ENCODE results near the gene KNSTRN. TPM values are rescaled to one million over a fixed set of nuclear protein-coding genes. Genes with fewer than 3 reads are reported as not detected.

The KNSTRN gene
- total and polyA plus RNA-seq, 8 donors: 4.0 to 16.3 (median 12.5) TPM

- H3K4me1 ChIP-seq: peaks cover 55 to 80% (median 71%) of the 10 kb centered on the region in 4 donors
- peaks cover 0 to 27% (median 0%) of the 10 kb centered on the region in 3 donors for H3K27me3 ChIP-seq
- H3K27ac ChIP-seq: peak overlapping the region; percentile 30 to 90 (median 77)
- H3K36me3 ChIP-seq: no peaks in the 10 kb centered on the region
- H3K9me3 ChIP-seq: no peaks in the 10 kb centered on the region
- H3K4me3 ChIP-seq: peak overlapping the region; percentile 81 to 96 (median 92)
- TF ChIP-seq POLR2A (IDR thresholded peaks at IDR 0.05) (no peak), CTCF (IDR thresholded peaks at IDR 0.05) (no peak), EP300 (IDR thresholded peaks at IDR 0.05) (no peak), POLR2AphosphoS5 (IDR thresholded peaks at IDR 0.05) (no peak)
- intact Hi-C loops (cut with DNase I; ENCODE audit: low total_unique reads): no loop called here
- DNase-seq: peak in 1 of 2 donors; percentile 78
- WGBS, 5 donors: 0 to 3% (median 1%) methylated on average over 15 to 119 of the region's 119 CpGs
Observed at GRCh38 chr15:40441565-40442531, 59.3 kb downstream of the KNSTRN start.

- peaks cover 0 to 13% (median 0%) of the 10 kb centered on the region in 3 donors for H3K27me3 ChIP-seq
- no peak for DNase-seq
- whole genome bisulfite sequencing, 5 donors: 60 to 79% (median 65%) methylated on average over 4 of the region's 4 CpGs
- H3K36me3 ChIP-seq: no peaks in the 10 kb centered on the region
- no peak for TF ChIP-seq EP300 (IDR thresholded peaks at IDR 0.05)
- TF ChIP-seq POLR2A (IDR thresholded peaks at IDR 0.05): no peak
- no peak for TF ChIP-seq CTCF (IDR thresholded peaks at IDR 0.05)
- TF ChIP-seq POLR2AphosphoS5 (IDR thresholded peaks at IDR 0.05): no peak
- peaks cover 54 to 70% (median 62%) of the 10 kb centered on the region in 4 donors for H3K4me1 ChIP-seq
- no peaks in the 10 kb centered on the region for H3K9me3 ChIP-seq
- intact Hi-C loops (cut with DNase I; ENCODE audit: low total_unique reads): no loop called here
- no peak overlapping the region for H3K27ac ChIP-seq
- H3K4me3 ChIP-seq: no peak overlapping the region
Observed at GRCh38 chr15:40443255-40443654, 60.7 kb downstream of the KNSTRN start.

GRCh38 chr15:40443846-40444245, 61.3 kb downstream of the KNSTRN start:
- no peak for DNase-seq
- Histone ChIP-seq H3K36me3 (no peaks in the 10 kb centered on the region), H3K4me3 (no peak overlapping the region), H3K27ac (no peak overlapping the region), H3K27me3 (peaks cover 0 to 7% (median 0%) of the 10 kb centered on the region in 3 donors), H3K4me1 (peaks cover 52 to 66% (median 58%) of the 10 kb centered on the region in 4 donors), H3K9me3 (no peaks in the 10 kb centered on the region)
- WGBS, 5 donors: 77 to 89% (median 80%) methylated on average over 3 of the region's 3 CpGs
- intact Hi-C loops (cut with DNase I; ENCODE audit: low total_unique reads): no loop called here
- TF ChIP-seq CTCF (IDR thresholded peaks at IDR 0.05) (no peak), POLR2AphosphoS5 (IDR thresholded peaks at IDR 0.05) (no peak), EP300 (IDR thresholded peaks at IDR 0.05) (no peak), POLR2A (IDR thresholded peaks at IDR 0.05) (no peak)

Other genes starting within 250 kb of the KNSTRN start
- 10 to 100 TPM in 1 of 5 donors, 1 to 10 TPM in 4; 1.8 to 25.0 (median 4.6) TPM for gene BUB1B, start 221.7 kb upstream of the KNSTRN start, total RNA-seq
- gene BUB1B, start 221.7 kb upstream of the KNSTRN start, polyA plus RNA-seq: 1 to 10 TPM; 1.6 to 5.6 (median 2.6) TPM
- gene PAK6, start 143.7 kb upstream of the KNSTRN start, total RNA-seq: 10 to 100 TPM in 3 of 5 donors, 1 to 10 TPM in 1, under 1 TPM in 1; under 0.01 to 91.9 (median 16.3) TPM
- 1 to 10 TPM; 1.8 to 7.7 (median 4.7) TPM for gene PAK6, start 143.7 kb upstream of the KNSTRN start, polyA plus RNA-seq
- under 1 TPM in 1 of 5 donors, not detected in 4; 0.37 TPM for gene ANKRD63, start 99.7 kb upstream of the KNSTRN start, total RNA-seq
- not detected for gene ANKRD63, start 99.7 kb upstream of the KNSTRN start, polyA plus RNA-seq
- gene PLCB2, start 74.8 kb upstream of the KNSTRN start, total RNA-seq: 10 to 100 TPM in 3 of 5 donors, 1 to 10 TPM in 2; 3.5 to 12.5 (median 11.7) TPM
- gene PLCB2, start 74.8 kb upstream of the KNSTRN start, polyA plus RNA-seq: 1 to 10 TPM; 5.3 to 5.6 (median 5.4) TPM
- 10 to 100 TPM; 16.4 to 65.2 (median 21.6) TPM for gene INAFM2, start 59.0 kb upstream of the KNSTRN start, total RNA-seq
- 10 to 100 TPM in 1 of 3 donors, 1 to 10 TPM in 2; 3.4 to 20.5 (median 8.8) TPM for gene INAFM2, start 59.0 kb upstream of the KNSTRN start, polyA plus RNA-seq
- gene CCDC9B, start 41.8 kb upstream of the KNSTRN start, total RNA-seq: 10 to 100 TPM in 4 of 5 donors, under 1 TPM in 1; 0.58 to 39.3 (median 21.1) TPM
- gene CCDC9B, start 41.8 kb upstream of the KNSTRN start, polyA plus RNA-seq: 1 to 10 TPM; 2.9 to 9.7 (median 8.2) TPM
- 1,000 to 10,000 TPM in 1 of 5 donors, 10 to 100 TPM in 2, 1 to 10 TPM in 1, not detected in 1; 4.7 to 1,748 (median 37.2) TPM for gene PHGR1, start 31.7 kb upstream of the KNSTRN start, total RNA-seq
- gene PHGR1, start 31.7 kb upstream of the KNSTRN start, polyA plus RNA-seq: 1,000 to 10,000 TPM in 1 of 3 donors, 100 to 1,000 TPM in 2; 132 to 2,907 (median 156) TPM
- gene DISP2, start 24.5 kb upstream of the KNSTRN start, total RNA-seq: 10 to 100 TPM in 1 of 5 donors, under 1 TPM in 3, not detected in 1; 0.29 to 10.1 (median 0.48) TPM
- 1 to 10 TPM in 1 of 3 donors, under 1 TPM in 2; 0.15 to 1.7 (median 0.93) TPM for gene DISP2, start 24.5 kb upstream of the KNSTRN start, polyA plus RNA-seq
- 10 to 100 TPM; 40.9 to 78.1 (median 50.0) TPM for gene IVD, start 23.1 kb downstream of the KNSTRN start, total RNA-seq
- gene IVD, start 23.1 kb downstream of the KNSTRN start, polyA plus RNA-seq: 10 to 100 TPM; 26.7 to 45.1 (median 34.8) TPM
- 10 to 100 TPM in 4 of 5 donors, 1 to 10 TPM in 1; 5.3 to 35.9 (median 16.7) TPM for gene BAHD1, start 58.2 kb downstream of the KNSTRN start, total RNA-seq
- 1 to 10 TPM; 7.3 to 8.7 (median 7.5) TPM for gene BAHD1, start 58.2 kb downstream of the KNSTRN start, polyA plus RNA-seq
- 10 to 100 TPM in 2 of 5 donors, 1 to 10 TPM in 3; 2.5 to 14.6 (median 5.4) TPM for gene CHST14, start 88.3 kb downstream of the KNSTRN start, total RNA-seq
- gene CHST14, start 88.3 kb downstream of the KNSTRN start, polyA plus RNA-seq: 1 to 10 TPM in 2 of 3 donors, under 1 TPM in 1; 0.92 to 7.4 (median 2.7) TPM
- 10 to 100 TPM; 12.3 to 39.4 (median 32.9) TPM for gene CCDC32, start 182.3 kb downstream of the KNSTRN start, total RNA-seq
- 10 to 100 TPM; 14.4 to 65.7 (median 28.1) TPM for gene CCDC32, start 182.3 kb downstream of the KNSTRN start, polyA plus RNA-seq
- 10 to 100 TPM in 1 of 5 donors, 1 to 10 TPM in 2, not detected in 2; 7.0 to 12.1 (median 8.1) TPM for gene RPUSD2, start 186.6 kb downstream of the KNSTRN start, total RNA-seq
- 10 to 100 TPM in 1 of 3 donors, 1 to 10 TPM in 2; 5.6 to 11.9 (median 6.6) TPM for gene RPUSD2, start 186.6 kb downstream of the KNSTRN start, polyA plus RNA-seq
- 10 to 100 TPM in 2 of 5 donors, 1 to 10 TPM in 3; 1.4 to 57.8 (median 8.7) TPM for gene KNL1, start 211.5 kb downstream of the KNSTRN start, total RNA-seq
- 1 to 10 TPM in 2 of 3 donors, under 1 TPM in 1; 0.50 to 1.8 (median 1.4) TPM for gene KNL1, start 211.5 kb downstream of the KNSTRN start, polyA plus RNA-seq

Data from stomach (tissue), 9 donors.